ENCODE results near the gene GORASP2. TPM values are rescaled to one million over a fixed set of nuclear protein-coding genes. Genes with fewer than 3 reads are reported as not detected.

Gene GORASP2
- total RNA-seq, 2 donors from 2014 or later, result 90.9 to 104 TPM

- no peaks in the 10 kb centered on the region for H3K27me3 ChIP-seq (ENCODE audit: control insufficient read depth, insufficient read depth, low read length, poor library complexity, severe bottlenecking)
- H3K27me3 Mint-ChIP-seq (ENCODE audit: insufficient read depth), result no peaks in the 10 kb centered on the region
- H3K4me1 Mint-ChIP-seq, result peaks cover 19% of the 10 kb centered on the region
- no peak overlapping the region for H3K27ac ChIP-seq (ENCODE audit: low read depth, low read length)
- no peaks in the 10 kb centered on the region for H3K4me1 ChIP-seq (ENCODE audit: control insufficient read depth, insufficient read depth, low read length)
- H3K36me3 ChIP-seq (ENCODE audit: control insufficient read depth, insufficient read depth, low read length), result peaks cover 59% of the 10 kb centered on the region
- H3K9me3 ChIP-seq (ENCODE audit: control insufficient read depth, low read length), result no peaks in the 10 kb centered on the region
- H3K27ac Mint-ChIP-seq, result peak overlapping the region; percentile 32
- H3K9ac ChIP-seq (ENCODE audit: extremely low read depth, low read length, poor library complexity, severe bottlenecking), result no peak overlapping the region
- no peak for DNase-seq
- WGBS, 2 experiments (ENCODE audit: insufficient coverage in 1 of 2, insufficient read length in 1 of 2), result 88 to 92% methylated on average over 8 to 12 of the region's 12 CpGs
- peaks cover 50% of the 10 kb centered on the region for H3K36me3 Mint-ChIP-seq (ENCODE audit: low read depth)
- no peak for TF ChIP-seq CTCF (conservative IDR thresholded peaks at IDR 0.05)
- no peaks in the 10 kb centered on the region for H3K9me3 Mint-ChIP-seq
- no peak overlapping the region for H3K4me3 Mint-ChIP-seq
- no peak overlapping the region for H3K4me3 ChIP-seq (ENCODE audit: low read length)
Observed at GRCh38 chr2:170968205-170969003, 39.4 kb downstream of the GORASP2 start.

GRCh38 chr2:170969030-170969429 is 40.0 kb downstream of the GORASP2 start:
- no peak overlapping the region for H3K4me3 ChIP-seq (ENCODE audit: low read length)
- no peaks in the 10 kb centered on the region for H3K9me3 ChIP-seq (ENCODE audit: control insufficient read depth, low read length)
- Mint-ChIP-seq H3K27me3 (ENCODE audit: insufficient read depth) (no peaks in the 10 kb centered on the region), H3K4me1 (peaks cover 19% of the 10 kb centered on the region), H3K9me3 (no peaks in the 10 kb centered on the region), H3K36me3 (ENCODE audit: low read depth) (peaks cover 43% of the 10 kb centered on the region), H3K4me3 (no peak overlapping the region), H3K27ac (peak overlapping the region; percentile 32)
- WGBS, 2 experiments (ENCODE audit: insufficient coverage in 1 of 2, insufficient read length in 1 of 2), result 93 to 96% methylated on average over 2 of the region's 2 CpGs
- no peak overlapping the region for H3K9ac ChIP-seq (ENCODE audit: extremely low read depth, low read length, poor library complexity, severe bottlenecking)
- H3K4me1 ChIP-seq (ENCODE audit: control insufficient read depth, insufficient read depth, low read length), result peaks cover 4% of the 10 kb centered on the region
- H3K36me3 ChIP-seq (ENCODE audit: control insufficient read depth, insufficient read depth, low read length), result peaks cover 53% of the 10 kb centered on the region
- no peaks in the 10 kb centered on the region for H3K27me3 ChIP-seq (ENCODE audit: control insufficient read depth, insufficient read depth, low read length, poor library complexity, severe bottlenecking)
- DNase-seq, result no peak
- TF ChIP-seq CTCF (conservative IDR thresholded peaks at IDR 0.05), result no peak
- no peak overlapping the region for H3K27ac ChIP-seq (ENCODE audit: low read depth, low read length)

GRCh38 chr2:170969872-170970496 is 40.9 kb downstream of the GORASP2 start:
- no peaks in the 10 kb centered on the region for H3K27me3 Mint-ChIP-seq (ENCODE audit: insufficient read depth)
- no peaks in the 10 kb centered on the region for H3K9me3 Mint-ChIP-seq
- Histone ChIP-seq H3K9ac (ENCODE audit: extremely low read depth, low read length, poor library complexity, severe bottlenecking) (no peak overlapping the region), H3K4me3 (ENCODE audit: low read length) (no peak overlapping the region), H3K4me1 (ENCODE audit: control insufficient read depth, insufficient read depth, low read length) (peaks cover 5% of the 10 kb centered on the region), H3K27ac (ENCODE audit: low read depth, low read length) (no peak overlapping the region), H3K36me3 (ENCODE audit: control insufficient read depth, insufficient read depth, low read length) (peaks cover 44% of the 10 kb centered on the region), H3K27me3 (ENCODE audit: control insufficient read depth, insufficient read depth, low read length, poor library complexity, severe bottlenecking) (no peaks in the 10 kb centered on the region), H3K9me3 (ENCODE audit: control insufficient read depth, low read length) (no peaks in the 10 kb centered on the region)
- DNase-seq, result no peak
- no peak overlapping the region for H3K4me3 Mint-ChIP-seq
- 94 to 99% methylated on average over 6 to 10 of the region's 10 CpGs for WGBS, 2 experiments (ENCODE audit: insufficient coverage in 1 of 2, insufficient read length in 1 of 2)
- H3K36me3 Mint-ChIP-seq (ENCODE audit: low read depth), result peaks cover 38% of the 10 kb centered on the region
- peaks cover 27% of the 10 kb centered on the region for H3K4me1 Mint-ChIP-seq
- H3K27ac Mint-ChIP-seq, result no peak overlapping the region
- TF ChIP-seq CTCF (conservative IDR thresholded peaks at IDR 0.05), result no peak
